ENCODE results near the gene CASZ1.

CASZ1 gene

DNA sequence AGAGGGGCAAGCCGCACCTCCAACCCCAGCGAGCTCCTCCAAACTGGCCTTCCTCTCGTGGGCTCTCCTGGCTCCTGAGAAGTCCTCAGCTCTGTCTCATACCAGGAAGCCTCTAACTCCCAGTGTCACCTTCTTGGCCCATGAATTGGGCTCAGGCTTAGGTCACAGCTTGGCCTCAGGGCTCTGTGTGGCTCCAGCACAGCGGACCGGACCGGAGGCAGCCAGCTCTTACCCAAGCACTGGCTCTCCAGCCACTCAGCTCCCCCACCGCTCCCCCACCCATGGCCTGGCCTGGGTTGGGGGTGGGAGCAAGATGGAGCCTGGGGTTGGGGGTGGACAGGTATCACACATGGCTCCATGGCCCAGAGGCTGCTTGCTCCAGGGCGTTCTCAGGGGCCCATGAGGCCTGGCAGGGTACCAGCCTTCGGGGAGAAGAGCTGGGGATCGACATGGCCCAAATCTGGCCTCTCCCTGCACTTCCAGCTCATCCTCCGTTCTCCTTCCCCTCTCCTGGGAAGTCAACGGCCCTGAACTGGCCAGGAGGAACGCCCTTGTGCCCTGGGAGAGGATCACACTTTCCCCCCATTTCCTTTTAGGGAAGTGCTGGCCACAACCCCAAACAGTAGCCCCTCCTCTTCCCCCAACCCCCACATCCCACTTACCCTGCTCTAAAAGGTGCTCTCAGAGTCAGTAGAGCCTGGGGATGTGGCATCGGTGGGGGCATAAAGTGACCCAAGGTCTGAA, 97.5 kb downstream of the CASZ1 start:
- Histone ChIP-seq H3K27ac (replicated peaks) (no peak overlapping the region), H3K4me3 (replicated peaks; ENCODE audit: insufficient read depth, low read length) (no peak overlapping the region), H3K27me3 (ENCODE audit: insufficient read depth, poor library complexity, severe bottlenecking) (peaks cover 20% of the 10 kb centered on the region)
- TF ChIP-seq POLR2AphosphoS5 (IDR thresholded peaks at IDR 0.05; ENCODE audit: low read depth), result no peak
- TF ChIP-seq SPI1 (IDR thresholded peaks at IDR 0.05; ENCODE audit: borderline replicate concordance, low read depth), result 0 out of 2 replicates have a peak, but pooled peaks have one; percentile 10
- TF ChIP-seq, protein P1, sequence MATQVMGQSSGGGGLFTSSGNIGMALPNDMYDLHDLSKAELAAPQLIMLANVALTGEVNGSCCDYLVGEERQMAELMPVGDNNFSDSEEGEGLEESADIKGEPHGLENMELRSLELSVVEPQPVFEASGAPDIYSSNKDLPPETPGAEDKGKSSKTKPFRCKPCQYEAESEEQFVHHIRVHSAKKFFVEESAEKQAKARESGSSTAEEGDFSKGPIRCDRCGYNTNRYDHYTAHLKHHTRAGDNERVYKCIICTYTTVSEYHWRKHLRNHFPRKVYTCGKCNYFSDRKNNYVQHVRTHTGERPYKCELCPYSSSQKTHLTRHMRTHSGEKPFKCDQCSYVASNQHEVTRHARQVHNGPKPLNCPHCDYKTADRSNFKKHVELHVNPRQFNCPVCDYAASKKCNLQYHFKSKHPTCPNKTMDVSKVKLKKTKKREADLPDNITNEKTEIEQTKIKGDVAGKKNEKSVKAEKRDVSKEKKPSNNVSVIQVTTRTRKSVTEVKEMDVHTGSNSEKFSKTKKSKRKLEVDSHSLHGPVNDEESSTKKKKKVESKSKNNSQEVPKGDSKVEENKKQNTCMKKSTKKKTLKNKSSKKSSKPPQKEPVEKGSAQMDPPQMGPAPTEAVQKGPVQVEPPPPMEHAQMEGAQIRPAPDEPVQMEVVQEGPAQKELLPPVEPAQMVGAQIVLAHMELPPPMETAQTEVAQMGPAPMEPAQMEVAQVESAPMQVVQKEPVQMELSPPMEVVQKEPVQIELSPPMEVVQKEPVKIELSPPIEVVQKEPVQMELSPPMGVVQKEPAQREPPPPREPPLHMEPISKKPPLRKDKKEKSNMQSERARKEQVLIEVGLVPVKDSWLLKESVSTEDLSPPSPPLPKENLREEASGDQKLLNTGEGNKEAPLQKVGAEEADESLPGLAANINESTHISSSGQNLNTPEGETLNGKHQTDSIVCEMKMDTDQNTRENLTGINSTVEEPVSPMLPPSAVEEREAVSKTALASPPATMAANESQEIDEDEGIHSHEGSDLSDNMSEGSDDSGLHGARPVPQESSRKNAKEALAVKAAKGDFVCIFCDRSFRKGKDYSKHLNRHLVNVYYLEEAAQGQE (IDR thresholded peaks at IDR 0.05; ENCODE audit: insufficient replicate concordance, low read depth), result no peak
- no peak for TF ChIP-seq CTCF (IDR thresholded peaks at IDR 0.05; ENCODE audit: insufficient read depth, low read length)
- no peak for TF ChIP-seq GABPA (IDR thresholded peaks at IDR 0.05; ENCODE audit: low read depth)
- DNase-seq (ENCODE audit: low read depth in 1 of 2, low spot score in 1 of 2), result no peak

GRCh38 chr1:10697621-10698160, 98.8 kb downstream of the CASZ1 start:
- TF ChIP-seq GABPA (IDR thresholded peaks at IDR 0.05; ENCODE audit: low read depth), result no peak
- TF ChIP-seq SPI1 (IDR thresholded peaks at IDR 0.05; ENCODE audit: borderline replicate concordance, low read depth), result no peak
- no peak for TF ChIP-seq POLR2AphosphoS5 (IDR thresholded peaks at IDR 0.05; ENCODE audit: low read depth)
- no peak for TF ChIP-seq CTCF (IDR thresholded peaks at IDR 0.05; ENCODE audit: insufficient read depth, low read length)
- TF ChIP-seq, protein P1 (IDR thresholded peaks at IDR 0.05; ENCODE audit: insufficient replicate concordance, low read depth), result no peak
- no peak overlapping the region for H3K27ac ChIP-seq (replicated peaks)
- H3K4me3 ChIP-seq (replicated peaks; ENCODE audit: insufficient read depth, low read length), result no peak overlapping the region
- H3K27me3 ChIP-seq (ENCODE audit: insufficient read depth, poor library complexity, severe bottlenecking), result peaks cover 20% of the 10 kb centered on the region
- DNase-seq (ENCODE audit: low read depth in 1 of 2, low spot score in 1 of 2), result no peak

- no peak for DNase-seq (ENCODE audit: low read depth in 1 of 2, low spot score in 1 of 2)
- Histone ChIP-seq H3K27ac (replicated peaks) (no peak overlapping the region), H3K4me3 (replicated peaks; ENCODE audit: insufficient read depth, low read length) (no peak overlapping the region), H3K27me3 (ENCODE audit: insufficient read depth, poor library complexity, severe bottlenecking) (peaks cover 20% of the 10 kb centered on the region)
- no peak for TF ChIP-seq GABPA (IDR thresholded peaks at IDR 0.05; ENCODE audit: low read depth)
- TF ChIP-seq, protein P1 (IDR thresholded peaks at IDR 0.05; ENCODE audit: insufficient replicate concordance, low read depth), result no peak
These were observed 99.5 kb downstream of the CASZ1 start for GRCh38 chr1:10696977-10697376.
